ENCODE measurements around the gene TARS3. TPM values are rescaled to one million over a fixed set of nuclear protein-coding genes. Genes with fewer than 3 reads are reported as not detected.
"Not testable (repeated sequence)": the region's sequence is repeated elsewhere in the genome, so short reads cannot be mapped to it uniquely, and the experiment has no call there.

Gene TARS3
- 12.8 and 28.5 TPM in 2 replicates for total RNA-seq
- 9.7 and 10.6 TPM in 2 replicates for polyA plus RNA-seq

GRCh38 chr15:101723874-101724674 lies at the start of gene TARS3:
TSS of gene TARS3 (minus strand) at chr15:101724473. CDS start at chr15:101724387, 86 bp downstream.
- Histone ChIP-seq H3K9me2 (replicated peaks; ENCODE audit: insufficient read depth) (no peaks in the 10 kb centered on the region), H3K4me3 (peak within 1 kb of the TSS; percentile 45), H3K27ac (peak within 1 kb of the TSS; percentile 97), H3K4me2 (peak within 1 kb of the TSS; percentile 72), H3K27me3 (no peaks in the 10 kb centered on the region), H3K4me1 (ENCODE audit: insufficient read depth) (no peaks in the 10 kb centered on the region), H3K9me3 (ENCODE audit: low read depth) (no peaks in the 10 kb centered on the region), H2AFZ (peak within 1 kb of the TSS; percentile 77), H4K20me1 (ENCODE audit: insufficient read depth, poor library complexity, severe bottlenecking) (no peaks in the 10 kb centered on the region), H3K79me2 (peaks cover 6% of the 10 kb centered on the region), H3K36me3 (replicated peaks; ENCODE audit: insufficient read depth, low read depth) (no peaks in the 10 kb centered on the region)
- no peak for TF ChIP-seq EZH2phosphoT487 (IDR thresholded peaks at IDR 0.05; ENCODE audit: low read depth, severe bottlenecking, unreplicated experiment)
- TF ChIP-seq, protein P1, sequence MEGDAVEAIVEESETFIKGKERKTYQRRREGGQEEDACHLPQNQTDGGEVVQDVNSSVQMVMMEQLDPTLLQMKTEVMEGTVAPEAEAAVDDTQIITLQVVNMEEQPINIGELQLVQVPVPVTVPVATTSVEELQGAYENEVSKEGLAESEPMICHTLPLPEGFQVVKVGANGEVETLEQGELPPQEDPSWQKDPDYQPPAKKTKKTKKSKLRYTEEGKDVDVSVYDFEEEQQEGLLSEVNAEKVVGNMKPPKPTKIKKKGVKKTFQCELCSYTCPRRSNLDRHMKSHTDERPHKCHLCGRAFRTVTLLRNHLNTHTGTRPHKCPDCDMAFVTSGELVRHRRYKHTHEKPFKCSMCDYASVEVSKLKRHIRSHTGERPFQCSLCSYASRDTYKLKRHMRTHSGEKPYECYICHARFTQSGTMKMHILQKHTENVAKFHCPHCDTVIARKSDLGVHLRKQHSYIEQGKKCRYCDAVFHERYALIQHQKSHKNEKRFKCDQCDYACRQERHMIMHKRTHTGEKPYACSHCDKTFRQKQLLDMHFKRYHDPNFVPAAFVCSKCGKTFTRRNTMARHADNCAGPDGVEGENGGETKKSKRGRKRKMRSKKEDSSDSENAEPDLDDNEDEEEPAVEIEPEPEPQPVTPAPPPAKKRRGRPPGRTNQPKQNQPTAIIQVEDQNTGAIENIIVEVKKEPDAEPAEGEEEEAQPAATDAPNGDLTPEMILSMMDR (IDR thresholded peaks at IDR 0.05; ENCODE audit: poor library complexity), result peak; percentile 16
- 0% methylated on average over 41 of the region's 93 CpGs for WGBS (ENCODE audit: low lambda C conversion rate, missing lambda C conversion rate)
- peak; percentile 98 for DNase-seq (ENCODE audit: low spot score)

- Histone ChIP-seq H3K36me3 (replicated peaks; ENCODE audit: insufficient read depth, low read depth) (no peaks in the 10 kb centered on the region), H3K27me3 (no peaks in the 10 kb centered on the region), H3K4me1 (ENCODE audit: insufficient read depth) (no peaks in the 10 kb centered on the region), H4K20me1 (ENCODE audit: insufficient read depth, poor library complexity, severe bottlenecking) (no peaks in the 10 kb centered on the region), H3K9me3 (ENCODE audit: low read depth) (no peaks in the 10 kb centered on the region), H2AFZ (no peak overlapping the region), H3K79me2 (no peaks in the 10 kb centered on the region), H3K4me2 (no peak overlapping the region), H3K4me3 (no peak overlapping the region), H3K27ac (no peak overlapping the region), H3K9me2 (replicated peaks; ENCODE audit: insufficient read depth) (no peaks in the 10 kb centered on the region)
- 61% methylated on average over 7 of the region's 7 CpGs for WGBS (ENCODE audit: low lambda C conversion rate, missing lambda C conversion rate)
- TF ChIP-seq EZH2 (IDR thresholded peaks at IDR 0.05; ENCODE audit: borderline replicate concordance), result no peak
- TF ChIP-seq EZH2phosphoT487 (IDR thresholded peaks at IDR 0.05; ENCODE audit: low read depth, severe bottlenecking, unreplicated experiment), result no peak
- TF ChIP-seq, protein P1 (IDR thresholded peaks at IDR 0.05; ENCODE audit: poor library complexity), result no peak
- DNase-seq (ENCODE audit: low spot score), result peak; percentile 32
Measured at GRCh38 chr15:101773496-101774100, 49.3 kb upstream of the TARS3 start.

- 92% methylated on average over 8 of the region's 8 CpGs for WGBS (ENCODE audit: low lambda C conversion rate, missing lambda C conversion rate)
- no peak overlapping the region for H3K4me2 ChIP-seq
- no peak for DNase-seq (ENCODE audit: low spot score)
- H3K27me3 ChIP-seq, result no peaks in the 10 kb centered on the region
- H3K36me3 ChIP-seq (replicated peaks; ENCODE audit: insufficient read depth, low read depth), result no peaks in the 10 kb centered on the region
- no peak overlapping the region for H3K4me3 ChIP-seq
- no peak overlapping the region for H3K27ac ChIP-seq
- H4K20me1 ChIP-seq (ENCODE audit: insufficient read depth, poor library complexity, severe bottlenecking), result no peaks in the 10 kb centered on the region
- no peaks in the 10 kb centered on the region for H3K79me2 ChIP-seq
- H2AFZ ChIP-seq, result no peak overlapping the region
- H3K9me2 ChIP-seq (replicated peaks; ENCODE audit: insufficient read depth), result no peaks in the 10 kb centered on the region
- TF ChIP-seq EZH2 (IDR thresholded peaks at IDR 0.05; ENCODE audit: borderline replicate concordance), result no peak
- no peak for TF ChIP-seq EZH2phosphoT487 (IDR thresholded peaks at IDR 0.05; ENCODE audit: low read depth, severe bottlenecking, unreplicated experiment)
- TF ChIP-seq, protein P1 (IDR thresholded peaks at IDR 0.05; ENCODE audit: poor library complexity), result no peak
- no peaks in the 10 kb centered on the region for H3K4me1 ChIP-seq (ENCODE audit: insufficient read depth)
- H3K9me3 ChIP-seq (ENCODE audit: low read depth), result no peaks in the 10 kb centered on the region
Measured at GRCh38 chr15:101772921-101773320, 48.6 kb upstream of the TARS3 start.

DNA sequence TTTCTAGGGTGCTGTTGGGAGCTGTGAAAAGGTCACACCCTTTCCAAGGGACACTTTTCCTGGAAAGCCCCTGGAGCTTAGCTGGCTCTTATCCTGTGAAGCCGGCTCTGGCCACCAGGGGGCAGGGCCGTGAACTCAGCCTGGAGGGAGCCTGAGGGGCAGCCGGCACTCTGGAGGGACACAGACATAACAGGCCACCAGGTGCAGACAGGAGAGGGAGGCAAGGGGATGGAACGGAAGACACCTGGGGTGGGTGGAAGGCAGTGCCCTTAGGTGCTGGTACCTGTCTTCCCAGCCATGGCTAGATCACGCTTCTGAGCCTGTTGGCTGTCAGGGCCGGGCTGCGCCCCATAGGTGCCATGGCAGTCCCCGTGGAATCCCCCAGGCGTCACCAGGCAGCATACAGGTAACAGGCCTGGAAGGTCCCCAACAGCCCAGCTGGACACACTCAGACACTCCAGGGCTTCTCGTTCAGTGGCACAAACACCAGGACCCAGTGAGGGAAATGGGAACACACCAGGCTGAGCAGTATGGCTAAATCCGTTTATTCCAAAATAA lies 42.9 kb upstream of the TARS3 start:
- not testable (repeated sequence) for H3K4me1 ChIP-seq (ENCODE audit: insufficient read depth); H3K9me2 ChIP-seq (replicated peaks; ENCODE audit: insufficient read depth); H2AFZ ChIP-seq; H3K79me2 ChIP-seq; H3K36me3 ChIP-seq (replicated peaks; ENCODE audit: insufficient read depth, low read depth); H3K4me3 ChIP-seq; H3K4me2 ChIP-seq; H3K9me3 ChIP-seq (ENCODE audit: low read depth); H4K20me1 ChIP-seq (ENCODE audit: insufficient read depth, poor library complexity, severe bottlenecking); H3K27ac ChIP-seq; DNase-seq (ENCODE audit: low spot score); H3K27me3 ChIP-seq
- WGBS (ENCODE audit: low lambda C conversion rate, missing lambda C conversion rate), result 90% methylated on average over 8 of the region's 11 CpGs

All from hepatocyte (in vitro differentiated cells).